OCI-LY1 (cell line): ENCODE results near the gene RHBDL3.

Experiments used
- CTCF ChIP-seq: fragments of 200-600 bp; sonication (generic), shearing (Covaris generic); IDR thresholded peaks from 2 replicates; pipeline ENCODE4 v1.5.1; 2017; ENCODE audit warnings: mild to moderate bottlenecking, antibody characterized with exemption, low read length, moderate library complexity, mixed read lengths
- EZH2 ChIP-seq: fragments of 200-600 bp; sonication (generic), shearing (Covaris generic); IDR thresholded peaks from 2 replicates; pipeline ENCODE4 v1.8.0; 2017; ENCODE audit warnings: borderline replicate concordance, mixed run types, mild to moderate bottlenecking, antibody characterized with exemption, low read length, moderate library complexity, mixed read lengths

- TF ChIP-seq CTCF (no peak), EZH2 (no peak)
Observed at GRCh38 chr17:32357615-32358014, 92.0 kb downstream of the RHBDL3 start.
